Right cardiac atrium (tissue), 5 donors: ENCODE measurements around the gene ARPC5. TPM values are rescaled to one million over a fixed set of nuclear protein-coding genes. Genes with fewer than 3 reads are reported as not detected.
A peak's percentile ranks its signal among the peaks of the same experiment; 100 is the strongest.

Source experiments
- ATAC-seq, 2 donors: fragments of 200-7000 bp; cut with Tn5 transposase; one replicate each; pipeline versions ENCODE4 v1.8.0 to v1.9.1; 2020; ENCODE audit warnings: moderate library complexity in 2 of 2, mild to moderate bottlenecking in 1 of 2
- DNase-seq, 3 donors: peaks; one replicate each; pipeline ENCODE4 v3.0.0-alpha.2; 2020
- H3K27ac ChIP-seq: one replicate; pipeline ENCODE4 v1.5.1; 2013; ENCODE audit warnings: mild to moderate bottlenecking, low read length, control low read depth, moderate library complexity
- H3K27me3 ChIP-seq: one replicate; pipeline ENCODE4 v1.6.1; 2013; ENCODE audit not compliant: control insufficient read depth, insufficient read depth
- H3K4me1 ChIP-seq: one replicate; pipeline ENCODE4 v1.6.1; 2013; ENCODE audit warnings: low read length; ENCODE audit not compliant: control insufficient read depth, insufficient read depth
- H3K4me3 ChIP-seq: one replicate; pipeline ENCODE4 v1.5.1; 2013; ENCODE audit warnings: low read length, control low read depth
- H3K9me3 ChIP-seq: one replicate; pipeline ENCODE4 v1.6.1; 2013; ENCODE audit warnings: low read length; ENCODE audit not compliant: control insufficient read depth
- WGBS: extraction: QIAGEN DNeasy Blood & Tissue Kit; methylation state at CpG from one replicate; pipeline ENCODE4 v1.1.7; 2013; 5-methylcytosine and 5-hydroxymethylcytosine counted together
- intact Hi-C, 4 donors: fragments of 100-400 bp; cut with DNase I; formaldehyde crosslinking; loops; one replicate each; pipeline versions ENCODE4 v1.11.0 to v1.14.0; 2022 to 2023
- polyA plus RNA-seq: library from polyadenylated mRNA; stranded (reverse); fragments of 200-250 nt; gene quantifications from one replicate; pipeline ENCODE4 v1.2.3, GENCODE V29; 2013
- total RNA-seq, 4 donors: library from RNA; stranded (reverse); fragmentation: NEBNext Ultra II Directional; extraction: Animal tissue kit (Norgen Biotek cat#: 25700); gene quantifications; one replicate each; pipeline ENCODE4 v1.2.1, GENCODE V29; 2021
- donor health status: healthy with polysubstance abuse.
- donor health status: DM: no; HTN: yes; CAD: no.
- donor health status: DM: no; HTN: no; CAD: no.
- donor health status: DM: no; HTN: yes; CAD: no; lungs with severe emphysema.
- donor health status: DM: yes; HTN: yes; CAD: no.

The ARPC5 gene
- total and polyA plus RNA-seq, 5 donors = 36.5 to 74.7 (median 50.8) TPM

- H3K4me1 ChIP-seq = peaks cover 1% of the 10 kb centered on the region
- intact Hi-C loops = no loop called here
- no peaks in the 10 kb centered on the region for H3K27me3 ChIP-seq
- no peak overlapping the region for H3K4me3 ChIP-seq
- DNase-seq (no peak), ATAC-seq (no peak)
- WGBS = 93% methylated on average over 2 of the region's 2 CpGs
- no peaks in the 10 kb centered on the region for H3K9me3 ChIP-seq
- H3K27ac ChIP-seq = no peak overlapping the region
Observed at GRCh38 chr1:183673605-183674323, 38.2 kb upstream of the ARPC5 start.

- ATAC-seq = no peak
- Histone ChIP-seq H3K27ac (no peak overlapping the region), H3K4me3 (no peak overlapping the region), H3K27me3 (no peaks in the 10 kb centered on the region), H3K9me3 (no peaks in the 10 kb centered on the region), H3K4me1 (no peaks in the 10 kb centered on the region)
- intact Hi-C loops = no loop called here
- WGBS = 99% methylated on average over 1 of the region's 1 CpG
- DNase-seq = no peak
Observed at GRCh38 chr1:183670169-183670568, 34.6 kb upstream of the ARPC5 start.

- Histone ChIP-seq H3K9me3 (no peaks in the 10 kb centered on the region), H3K4me3 (no peak overlapping the region), H3K27me3 (no peaks in the 10 kb centered on the region), H3K27ac (no peak overlapping the region), H3K4me1 (no peaks in the 10 kb centered on the region)
- intact Hi-C loops = loop anchor here in 1 of 4 donors (5.0 kb wide), 1 partner anchor 261 kb away; no protein-coding TSS in a partner anchor
- 90% methylated on average over 3 of the region's 3 CpGs for whole genome bisulfite sequencing
- DNase-seq (no peak), ATAC-seq (no peak)
Observed at GRCh38 chr1:183656355-183656754, 20.8 kb upstream of the ARPC5 start.

GRCh38 chr1:183655562-183656075 lies 20.0 kb upstream of the ARPC5 start:
- no peaks in the 10 kb centered on the region for H3K4me1 ChIP-seq
- no peaks in the 10 kb centered on the region for H3K9me3 ChIP-seq
- H3K27me3 ChIP-seq = no peaks in the 10 kb centered on the region
- H3K27ac ChIP-seq = no peak overlapping the region
- ATAC-seq (peak; percentile 80 to 87), DNase-seq (peak; percentile 80 to 93 (median 84))
- intact Hi-C loops = loop anchor here (2.0 to 5.0 kb wide), 2 partner anchors 261 to 262 kb away; no protein-coding TSS in a partner anchor
- 6% methylated on average over 4 of the region's 4 CpGs for WGBS
- H3K4me3 ChIP-seq = no peak overlapping the region

- no peak overlapping the region for H3K27ac ChIP-seq
- no peaks in the 10 kb centered on the region for H3K4me1 ChIP-seq
Observed at GRCh38 chr1:183654706-183655105, 19.1 kb upstream of the ARPC5 start.

GRCh38 chr1:183653876-183654451 lies 18.4 kb upstream of the ARPC5 start:
- ATAC-seq (peak in 1 of 2 donors; percentile 17), DNase-seq (peak in 1 of 3 donors; percentile 58)
- H3K4me3 ChIP-seq = no peak overlapping the region
- intact Hi-C loops = loop anchor here in 3 of 4 donors (2.0 to 5.0 kb wide), 2 partner anchors 33 to 263 kb away; no protein-coding TSS in a partner anchor
- WGBS = 80% methylated on average over 4 of the region's 4 CpGs
- peak overlapping the region; percentile 69 for H3K27ac ChIP-seq
- no peaks in the 10 kb centered on the region for H3K4me1 ChIP-seq
- no peaks in the 10 kb centered on the region for H3K9me3 ChIP-seq
- H3K27me3 ChIP-seq = no peaks in the 10 kb centered on the region

More at GRCh38 chr1:183654706-183655105, 19.1 kb upstream of the ARPC5 start:
- ATAC-seq (no peak), DNase-seq (no peak)
- intact Hi-C loops = loop anchor here (2.0 to 5.0 kb wide), 3 partner anchors 33 to 263 kb away; no protein-coding TSS in a partner anchor
- H3K9me3 ChIP-seq = no peaks in the 10 kb centered on the region
- H3K27me3 ChIP-seq = no peaks in the 10 kb centered on the region
- H3K4me3 ChIP-seq = no peak overlapping the region

- intact Hi-C loops = loop anchor here in 1 of 4 donors (5.0 kb wide), 1 partner anchor 34 kb away; no protein-coding TSS in a partner anchor
- 84% methylated on average over 3 of the region's 3 CpGs for WGBS
- Histone ChIP-seq H3K9me3 (no peaks in the 10 kb centered on the region), H3K27me3 (no peaks in the 10 kb centered on the region), H3K4me3 (no peak overlapping the region), H3K4me1 (no peaks in the 10 kb centered on the region), H3K27ac (peak overlapping the region; percentile 69)
- ATAC-seq (peak; percentile 19 to 29), DNase-seq (no peak)
Observed at GRCh38 chr1:183653462-183653794, 17.8 kb upstream of the ARPC5 start.

- intact Hi-C loops = loop anchor here in 1 of 4 donors (5.0 kb wide), 1 partner anchor 34 kb away; no protein-coding TSS in a partner anchor
Observed at GRCh38 chr1:183652547-183653461, 17.2 kb upstream of the ARPC5 start, which contains the start of gene APOBEC4. Gene APOBEC4, minus strand, starts transcription at chr1:183653316. Its CDS starts 4,535 bp downstream, at chr1:183648781.

GRCh38 chr1:183652107-183652506 lies 16.5 kb upstream of the ARPC5 start:
- H3K27me3 ChIP-seq = no peaks in the 10 kb centered on the region
- WGBS = 75% methylated on average over 1 of the region's 1 CpG
- no peak for DNase-seq
- intact Hi-C loops = loop anchor here in 1 of 4 donors (5.0 kb wide), 1 partner anchor 35 kb away; no protein-coding TSS in a partner anchor
- H3K9me3 ChIP-seq = no peaks in the 10 kb centered on the region
- ATAC-seq = no peak
- H3K4me3 ChIP-seq = no peak overlapping the region
- H3K4me1 ChIP-seq = no peaks in the 10 kb centered on the region
- H3K27ac ChIP-seq = no peak overlapping the region

More at GRCh38 chr1:183652547-183653461, 17.2 kb upstream of the ARPC5 start, which contains the start of gene APOBEC4:
- Histone ChIP-seq H3K9me3 (no peaks in the 10 kb centered on the region), H3K27me3 (no peaks in the 10 kb centered on the region), H3K27ac (peak within 1 kb of the TSS; percentile 69), H3K4me1 (no peaks in the 10 kb centered on the region), H3K4me3 (no peak within 1 kb of the TSS)
- DNase-seq = no peak
- 63% methylated on average over 5 of the region's 5 CpGs for WGBS
- ATAC-seq = peak; percentile 53 to 74

GRCh38 chr1:183651612-183652011 lies 16.0 kb upstream of the ARPC5 start:
- no peaks in the 10 kb centered on the region for H3K9me3 ChIP-seq
- intact Hi-C loops = loop anchor here in 1 of 4 donors (5.0 kb wide), 1 partner anchor 36 kb away; no protein-coding TSS in a partner anchor
- no peak for DNase-seq
- ATAC-seq = peak in 1 of 2 donors; percentile 39
- no peaks in the 10 kb centered on the region for H3K4me1 ChIP-seq
- H3K4me3 ChIP-seq = no peak overlapping the region
- no peaks in the 10 kb centered on the region for H3K27me3 ChIP-seq
- H3K27ac ChIP-seq = no peak overlapping the region
- 70% methylated on average over 5 of the region's 5 CpGs for WGBS
